ENCODE data around the gene HGFAC. TPM values are rescaled to one million over a fixed set of nuclear protein-coding genes. Genes with fewer than 3 reads are reported as not detected.
"Not testable (repeated sequence)": the region's sequence is repeated elsewhere in the genome, so short reads cannot be mapped to it uniquely, and the experiment has no call there.

HGFAC gene
- total and polyA plus RNA-seq, 2 experiments from 2014 or later, result 0.87 to 1.7 TPM

GRCh38 chr4:3450643-3451042 lies 8.9 kb downstream of the HGFAC start:
- 95% methylated on average over 4 of the region's 4 CpGs for WGBS (ENCODE audit: low lambda C conversion rate, missing lambda C conversion rate)
- no peak overlapping the region for H3K4me2 ChIP-seq
- TF ChIP-seq EZH2 (IDR thresholded peaks at IDR 0.05; ENCODE audit: borderline replicate concordance) (no peak), EZH2phosphoT487 (IDR thresholded peaks at IDR 0.05; ENCODE audit: low read depth, severe bottlenecking, unreplicated experiment) (no peak), CTCF (IDR thresholded peaks at IDR 0.05; ENCODE audit: poor library complexity) (no peak)
- H3K27ac ChIP-seq, result no peak overlapping the region
- no peaks in the 10 kb centered on the region for H3K9me2 ChIP-seq (replicated peaks; ENCODE audit: insufficient read depth)
- H3K4me3 ChIP-seq, result no peak overlapping the region
- no peaks in the 10 kb centered on the region for H3K36me3 ChIP-seq (replicated peaks; ENCODE audit: insufficient read depth, low read depth)
- H4K20me1 ChIP-seq (ENCODE audit: insufficient read depth, poor library complexity, severe bottlenecking), result no peaks in the 10 kb centered on the region
- no peaks in the 10 kb centered on the region for H3K27me3 ChIP-seq
- no peaks in the 10 kb centered on the region for H3K79me2 ChIP-seq
- H3K4me1 ChIP-seq (ENCODE audit: insufficient read depth), result peaks cover 6% of the 10 kb centered on the region
- no peaks in the 10 kb centered on the region for H3K9me3 ChIP-seq (ENCODE audit: low read depth)
- DNase-seq (ENCODE audit: low spot score), result no peak
- H2AFZ ChIP-seq, result no peak overlapping the region

GRCh38 chr4:3451956-3452355 lies 10.2 kb downstream of the HGFAC start:
- peaks cover 6% of the 10 kb centered on the region for H3K4me1 ChIP-seq (ENCODE audit: insufficient read depth)
- no peaks in the 10 kb centered on the region for H3K36me3 ChIP-seq (replicated peaks; ENCODE audit: insufficient read depth, low read depth)
- H3K9me3 ChIP-seq (ENCODE audit: low read depth), result no peaks in the 10 kb centered on the region
- no peak overlapping the region for H3K4me3 ChIP-seq
- H2AFZ ChIP-seq, result peak overlapping the region; percentile 29
- H3K79me2 ChIP-seq, result no peaks in the 10 kb centered on the region
- H3K9me2 ChIP-seq (replicated peaks; ENCODE audit: insufficient read depth), result no peaks in the 10 kb centered on the region
- 53% methylated on average over 3 of the region's 3 CpGs for WGBS (ENCODE audit: low lambda C conversion rate, missing lambda C conversion rate)
- TF ChIP-seq CTCF (IDR thresholded peaks at IDR 0.05; ENCODE audit: poor library complexity) (no peak), EZH2phosphoT487 (IDR thresholded peaks at IDR 0.05; ENCODE audit: low read depth, severe bottlenecking, unreplicated experiment) (no peak), EZH2 (IDR thresholded peaks at IDR 0.05; ENCODE audit: borderline replicate concordance) (no peak)
- H4K20me1 ChIP-seq (ENCODE audit: insufficient read depth, poor library complexity, severe bottlenecking), result no peaks in the 10 kb centered on the region
- peak overlapping the region; percentile 43 for H3K4me2 ChIP-seq
- H3K27me3 ChIP-seq, result no peaks in the 10 kb centered on the region
- DNase-seq (ENCODE audit: low spot score), result no peak
- H3K27ac ChIP-seq, result peak overlapping the region; percentile 37

GRCh38 chr4:3452376-3452775 lies 10.6 kb downstream of the HGFAC start:
- peaks cover 6% of the 10 kb centered on the region for H3K4me1 ChIP-seq (ENCODE audit: insufficient read depth)
- no peaks in the 10 kb centered on the region for H4K20me1 ChIP-seq (ENCODE audit: insufficient read depth, poor library complexity, severe bottlenecking)
- DNase-seq (ENCODE audit: low spot score), result no peak
- peak; percentile 39 for TF ChIP-seq CTCF (IDR thresholded peaks at IDR 0.05; ENCODE audit: poor library complexity)
- no peak for TF ChIP-seq EZH2phosphoT487 (IDR thresholded peaks at IDR 0.05; ENCODE audit: low read depth, severe bottlenecking, unreplicated experiment)
- TF ChIP-seq EZH2 (IDR thresholded peaks at IDR 0.05; ENCODE audit: borderline replicate concordance), result no peak
- H3K27ac ChIP-seq, result peak overlapping the region; percentile 37
- no peaks in the 10 kb centered on the region for H3K9me3 ChIP-seq (ENCODE audit: low read depth)
- peak overlapping the region; percentile 29 for H2AFZ ChIP-seq
- H3K4me3 ChIP-seq, result no peak overlapping the region
- H3K36me3 ChIP-seq (replicated peaks; ENCODE audit: insufficient read depth, low read depth), result no peaks in the 10 kb centered on the region
- 64% methylated on average over 7 of the region's 7 CpGs for WGBS (ENCODE audit: low lambda C conversion rate, missing lambda C conversion rate)
- no peaks in the 10 kb centered on the region for H3K79me2 ChIP-seq
- H3K9me2 ChIP-seq (replicated peaks; ENCODE audit: insufficient read depth), result no peaks in the 10 kb centered on the region
- H3K4me2 ChIP-seq, result peak overlapping the region; percentile 43
- no peaks in the 10 kb centered on the region for H3K27me3 ChIP-seq

- not testable (repeated sequence) for H3K9me2 ChIP-seq (replicated peaks; ENCODE audit: insufficient read depth); H3K9me3 ChIP-seq (ENCODE audit: low read depth); H3K36me3 ChIP-seq (replicated peaks; ENCODE audit: insufficient read depth, low read depth); H3K79me2 ChIP-seq; DNase-seq (ENCODE audit: low spot score); H3K4me2 ChIP-seq; H3K4me1 ChIP-seq (ENCODE audit: insufficient read depth); H3K27me3 ChIP-seq; H4K20me1 ChIP-seq (ENCODE audit: insufficient read depth, poor library complexity, severe bottlenecking); H3K4me3 ChIP-seq; H3K27ac ChIP-seq; H2AFZ ChIP-seq
- 85% methylated on average over 3 of the region's 3 CpGs for WGBS (ENCODE audit: low lambda C conversion rate, missing lambda C conversion rate)
These were observed 13.8 kb downstream of the HGFAC start for GRCh38 chr4:3455596-3455995.

Measured in hepatocyte (in vitro differentiated cells).